ENCODE measurements around the gene MICAL3.
A peak's percentile ranks its signal among the peaks of the same experiment; 100 is the strongest.

MICAL3 gene

GRCh38 chr22:17960695-17961445 is 63.5 kb downstream of the MICAL3 start:
- Histone ChIP-seq H3K18ac (ENCODE audit: low read length) (no peak overlapping the region), H2BK12ac (ENCODE audit: low read length) (no peak overlapping the region), H3K23ac (ENCODE audit: low read length) (no peak overlapping the region), H3K4ac (ENCODE audit: low read depth, low read length) (no peak overlapping the region), H3K9ac (ENCODE audit: low read length) (no peak overlapping the region), H3K4me3 (ENCODE audit: low read depth, low read length) (no peak overlapping the region), H3K9me3 (ENCODE audit: insufficient read depth, low read depth, low read length) (no peaks in the 10 kb centered on the region), H4K8ac (ENCODE audit: low read depth, low read length) (no peak overlapping the region), H3K36me3 (ENCODE audit: control insufficient read depth in 1 of 2, insufficient read depth in 2 of 2, low read length in 2 of 2) (no peaks in the 10 kb centered on the region), H3K4me2 (ENCODE audit: low read length) (no peak overlapping the region), H3K79me1 (ENCODE audit: low read length) (peaks cover 7% of the 10 kb centered on the region), H2BK5ac (ENCODE audit: low read depth, low read length, poor library complexity) (no peak overlapping the region), H3K4me1 (ENCODE audit: control insufficient read depth in 1 of 2, insufficient read depth in 2 of 2, low read length in 2 of 2) (peaks cover 8 to 13% of the 10 kb centered on the region in 2 experiments), H3K79me2 (ENCODE audit: control insufficient read depth, insufficient read depth, low read length, poor library complexity) (peaks cover 3% of the 10 kb centered on the region), H2AFZ (ENCODE audit: insufficient read depth, low read length, poor library complexity) (no peak overlapping the region), H3K14ac (ENCODE audit: low read length) (no peak overlapping the region), H3K27me3 (ENCODE audit: insufficient read depth, low read length) (no peaks in the 10 kb centered on the region), H4K12ac (ENCODE audit: low read depth, low read length) (no peak overlapping the region), H2BK120ac (ENCODE audit: insufficient read depth, low read length, poor library complexity) (no peak overlapping the region), H2AK5ac (ENCODE audit: low read length) (no peak overlapping the region), H3K27ac (ENCODE audit: low read depth, low read length) (no peak overlapping the region), H4K91ac (ENCODE audit: low read depth, low read length) (no peak overlapping the region)
- WGBS (ENCODE audit: extremely low coverage, insufficient coverage, insufficient read length): no CpG with 5 or more reads among the region's 19 CpGs
- no peak for DNase-seq

- Histone ChIP-seq H4K8ac (ENCODE audit: low read depth, low read length) (no peak overlapping the region), H3K27ac (ENCODE audit: low read depth, low read length) (no peak overlapping the region), H3K4ac (ENCODE audit: low read depth, low read length) (no peak overlapping the region), H3K79me1 (ENCODE audit: low read length) (peaks cover 7% of the 10 kb centered on the region), H2BK12ac (ENCODE audit: low read length) (no peak overlapping the region), H3K4me3 (ENCODE audit: low read depth, low read length) (no peak overlapping the region), H2BK120ac (ENCODE audit: insufficient read depth, low read length, poor library complexity) (no peak overlapping the region), H2BK5ac (ENCODE audit: low read depth, low read length, poor library complexity) (no peak overlapping the region), H3K23ac (ENCODE audit: low read length) (no peak overlapping the region), H3K18ac (ENCODE audit: low read length) (no peak overlapping the region), H3K9ac (ENCODE audit: low read length) (no peak overlapping the region), H3K79me2 (ENCODE audit: control insufficient read depth, insufficient read depth, low read length, poor library complexity) (peaks cover 3% of the 10 kb centered on the region), H3K4me1 (ENCODE audit: control insufficient read depth in 1 of 2, insufficient read depth in 2 of 2, low read length in 2 of 2) (peaks cover 8 to 12% of the 10 kb centered on the region in 2 experiments), H3K14ac (ENCODE audit: low read length) (no peak overlapping the region), H3K27me3 (ENCODE audit: insufficient read depth, low read length) (no peaks in the 10 kb centered on the region), H3K9me3 (ENCODE audit: insufficient read depth, low read depth, low read length) (no peaks in the 10 kb centered on the region), H4K91ac (ENCODE audit: low read depth, low read length) (no peak overlapping the region), H3K36me3 (ENCODE audit: control insufficient read depth in 1 of 2, insufficient read depth in 2 of 2, low read length in 2 of 2) (no peaks in the 10 kb centered on the region), H3K4me2 (ENCODE audit: low read length) (no peak overlapping the region), H2AFZ (ENCODE audit: insufficient read depth, low read length, poor library complexity) (no peak overlapping the region), H2AK5ac (ENCODE audit: low read length) (no peak overlapping the region), H4K12ac (ENCODE audit: low read depth, low read length) (no peak overlapping the region)
- no CpG with 5 or more reads among the region's 8 CpGs for WGBS (ENCODE audit: extremely low coverage, insufficient coverage, insufficient read length)
- DNase-seq: peak; percentile 45
These were observed 64.3 kb downstream of the MICAL3 start for GRCh38 chr22:17960011-17960410.

- H3K18ac ChIP-seq (ENCODE audit: low read length): no peak overlapping the region
- no peak overlapping the region for H3K23ac ChIP-seq (ENCODE audit: low read length)
These were observed 66.2 kb downstream of the MICAL3 start for GRCh38 chr22:17958166-17958565.

GRCh38 chr22:17957693-17958092 is 66.7 kb downstream of the MICAL3 start:
- H3K4me1 ChIP-seq (ENCODE audit: control insufficient read depth in 1 of 2, insufficient read depth in 2 of 2, low read length in 2 of 2): no peaks in the 10 kb centered on the region
- no peak overlapping the region for H2BK120ac ChIP-seq (ENCODE audit: insufficient read depth, low read length, poor library complexity)
- H3K18ac ChIP-seq (ENCODE audit: low read length): no peak overlapping the region
- H3K36me3 ChIP-seq (ENCODE audit: control insufficient read depth in 1 of 2, insufficient read depth in 2 of 2, low read length in 2 of 2): no peaks in the 10 kb centered on the region
- no peaks in the 10 kb centered on the region for H3K79me1 ChIP-seq (ENCODE audit: low read length)
- H3K27me3 ChIP-seq (ENCODE audit: insufficient read depth, low read length): no peaks in the 10 kb centered on the region
- H3K4ac ChIP-seq (ENCODE audit: low read depth, low read length): no peak overlapping the region
- H3K9ac ChIP-seq (ENCODE audit: low read length): no peak overlapping the region
- H3K9me3 ChIP-seq (ENCODE audit: insufficient read depth, low read depth, low read length): no peaks in the 10 kb centered on the region
- no peak overlapping the region for H3K4me2 ChIP-seq (ENCODE audit: low read length)
- no peak overlapping the region for H2AK5ac ChIP-seq (ENCODE audit: low read length)
- no peak overlapping the region for H3K27ac ChIP-seq (ENCODE audit: low read depth, low read length)
- H4K91ac ChIP-seq (ENCODE audit: low read depth, low read length): no peak overlapping the region
- H3K23ac ChIP-seq (ENCODE audit: low read length): no peak overlapping the region
- no peak overlapping the region for H2AFZ ChIP-seq (ENCODE audit: insufficient read depth, low read length, poor library complexity)
- DNase-seq: no peak
- no CpG with 5 or more reads among the region's 6 CpGs for WGBS (ENCODE audit: extremely low coverage, insufficient coverage, insufficient read length)
- H2BK12ac ChIP-seq (ENCODE audit: low read length): no peak overlapping the region
- no peak overlapping the region for H4K12ac ChIP-seq (ENCODE audit: low read depth, low read length)
- peaks cover 3% of the 10 kb centered on the region for H3K79me2 ChIP-seq (ENCODE audit: control insufficient read depth, insufficient read depth, low read length, poor library complexity)
- no peak overlapping the region for H4K8ac ChIP-seq (ENCODE audit: low read depth, low read length)
- H2BK5ac ChIP-seq (ENCODE audit: low read depth, low read length, poor library complexity): no peak overlapping the region
- H3K4me3 ChIP-seq (ENCODE audit: low read depth, low read length): no peak overlapping the region
- no peak overlapping the region for H3K14ac ChIP-seq (ENCODE audit: low read length)

More at GRCh38 chr22:17958166-17958565, 66.2 kb downstream of the MICAL3 start:
- H4K91ac ChIP-seq (ENCODE audit: low read depth, low read length): no peak overlapping the region
- no peak overlapping the region for H2AFZ ChIP-seq (ENCODE audit: insufficient read depth, low read length, poor library complexity)
- no peak overlapping the region for H4K8ac ChIP-seq (ENCODE audit: low read depth, low read length)
- no peaks in the 10 kb centered on the region for H3K9me3 ChIP-seq (ENCODE audit: insufficient read depth, low read depth, low read length)
- H3K79me1 ChIP-seq (ENCODE audit: low read length): no peaks in the 10 kb centered on the region
- H2BK120ac ChIP-seq (ENCODE audit: insufficient read depth, low read length, poor library complexity): no peak overlapping the region
- no peak overlapping the region for H3K27ac ChIP-seq (ENCODE audit: low read depth, low read length)
- H3K79me2 ChIP-seq (ENCODE audit: control insufficient read depth, insufficient read depth, low read length, poor library complexity): peaks cover 3% of the 10 kb centered on the region
- DNase-seq: no peak
- H3K27me3 ChIP-seq (ENCODE audit: insufficient read depth, low read length): no peaks in the 10 kb centered on the region
- no peak overlapping the region for H3K4me3 ChIP-seq (ENCODE audit: low read depth, low read length)
- no CpG with 5 or more reads among the region's 7 CpGs for WGBS (ENCODE audit: extremely low coverage, insufficient coverage, insufficient read length)
- no peak overlapping the region for H2BK12ac ChIP-seq (ENCODE audit: low read length)
- no peak overlapping the region for H3K4me2 ChIP-seq (ENCODE audit: low read length)
- H2BK5ac ChIP-seq (ENCODE audit: low read depth, low read length, poor library complexity): no peak overlapping the region
- no peak overlapping the region for H3K4ac ChIP-seq (ENCODE audit: low read depth, low read length)
- no peak overlapping the region for H3K9ac ChIP-seq (ENCODE audit: low read length)
- no peaks in the 10 kb centered on the region for H3K36me3 ChIP-seq (ENCODE audit: control insufficient read depth in 1 of 2, insufficient read depth in 2 of 2, low read length in 2 of 2)
- no peak overlapping the region for H2AK5ac ChIP-seq (ENCODE audit: low read length)
- no peak overlapping the region for H4K12ac ChIP-seq (ENCODE audit: low read depth, low read length)
- H3K14ac ChIP-seq (ENCODE audit: low read length): no peak overlapping the region
- no peaks in the 10 kb centered on the region for H3K4me1 ChIP-seq (ENCODE audit: control insufficient read depth in 1 of 2, insufficient read depth in 2 of 2, low read length in 2 of 2)
